NCI-H146 treated with DMSO at 0.1 percent for 48 hours (cell line): ENCODE results near the gene HUS1.
"Not testable (repeated sequence)": the region's sequence is repeated elsewhere in the genome, so short reads cannot be mapped to it uniquely, and the experiment has no call there.

Experiments
- DNase-seq: peaks from one replicate; lab custom pipeline; 2025; ENCODE audit not compliant: unreplicated experiment; lab: John Stamatoyannopoulos, UW

Gene HUS1

GRCh38 chr7:47980648-47981047, 1.2 kb upstream of the HUS1 start:
- not testable (repeated sequence) for DNase-seq

GRCh38 chr7:47979832-47980181, 392 bp upstream of the HUS1 start:
- DNase-seq = no peak

GRCh38 chr7:47978790-47979144, 648 bp downstream of the HUS1 start:
- no peak for DNase-seq

- no peak for DNase-seq
Measured at GRCh38 chr7:47973739-47974138, 5.7 kb downstream of the HUS1 start.

- no peak for DNase-seq
Measured at GRCh38 chr7:47970761-47971160, 8.7 kb downstream of the HUS1 start.

GRCh38 chr7:47968847-47969774, 10.3 kb downstream of the HUS1 start:
- peak; percentile 51 for DNase-seq

- DNase-seq = no peak
Measured at GRCh38 chr7:47967708-47968107, 11.7 kb downstream of the HUS1 start.

GRCh38 chr7:47967123-47967522, 12.3 kb downstream of the HUS1 start:
- no peak for DNase-seq

GRCh38 chr7:47965456-47965855, 14.0 kb downstream of the HUS1 start:
- no peak for DNase-seq

- no peak for DNase-seq
Measured at GRCh38 chr7:47962262-47962661, 17.2 kb downstream of the HUS1 start.

GRCh38 chr7:47957156-47957555, 22.3 kb downstream of the HUS1 start:
- DNase-seq = no peak

- DNase-seq = no peak
Measured at GRCh38 chr7:47956220-47956619, 23.2 kb downstream of the HUS1 start.

- no peak for DNase-seq
Measured at GRCh38 chr7:47954231-47954911, 25.0 kb downstream of the HUS1 start.

GRCh38 chr7:47953822-47954221, 25.6 kb downstream of the HUS1 start:
- DNase-seq = no peak

GRCh38 chr7:47952224-47952623, 27.2 kb downstream of the HUS1 start:
- no peak for DNase-seq

GRCh38 chr7:47951374-47951773, 28.0 kb downstream of the HUS1 start:
- DNase-seq = peak; percentile 57

- peak; percentile 52 for DNase-seq
Measured at GRCh38 chr7:47950714-47951113, 28.7 kb downstream of the HUS1 start.

- no peak for DNase-seq
Measured at GRCh38 chr7:47949703-47950102, 29.7 kb downstream of the HUS1 start.

- no peak for DNase-seq
Measured at GRCh38 chr7:47948141-47948790, 31.1 kb downstream of the HUS1 start, which contains the start of gene PKD1L1. PKD1L1 (minus strand) TSS chr7:47948466; CDS start chr7:47948440, 26 bp downstream.

- no peak for DNase-seq
Measured at GRCh38 chr7:47947355-47947749, 32.1 kb downstream of the HUS1 start.

- no peak for DNase-seq
Measured at GRCh38 chr7:47946581-47947354, 32.6 kb downstream of the HUS1 start.
